ENCODE results near the gene OXNAD1. TPM values are rescaled to one million over a fixed set of nuclear protein-coding genes. Genes with fewer than 3 reads are reported as not detected.

Gene OXNAD1
- total and polyA plus RNA-seq, 2 of the 13 experiments (the other 11 are each of a cell fraction or from before 2014, with no cell fraction given): 9.9 to 18.8 TPM

DNA sequence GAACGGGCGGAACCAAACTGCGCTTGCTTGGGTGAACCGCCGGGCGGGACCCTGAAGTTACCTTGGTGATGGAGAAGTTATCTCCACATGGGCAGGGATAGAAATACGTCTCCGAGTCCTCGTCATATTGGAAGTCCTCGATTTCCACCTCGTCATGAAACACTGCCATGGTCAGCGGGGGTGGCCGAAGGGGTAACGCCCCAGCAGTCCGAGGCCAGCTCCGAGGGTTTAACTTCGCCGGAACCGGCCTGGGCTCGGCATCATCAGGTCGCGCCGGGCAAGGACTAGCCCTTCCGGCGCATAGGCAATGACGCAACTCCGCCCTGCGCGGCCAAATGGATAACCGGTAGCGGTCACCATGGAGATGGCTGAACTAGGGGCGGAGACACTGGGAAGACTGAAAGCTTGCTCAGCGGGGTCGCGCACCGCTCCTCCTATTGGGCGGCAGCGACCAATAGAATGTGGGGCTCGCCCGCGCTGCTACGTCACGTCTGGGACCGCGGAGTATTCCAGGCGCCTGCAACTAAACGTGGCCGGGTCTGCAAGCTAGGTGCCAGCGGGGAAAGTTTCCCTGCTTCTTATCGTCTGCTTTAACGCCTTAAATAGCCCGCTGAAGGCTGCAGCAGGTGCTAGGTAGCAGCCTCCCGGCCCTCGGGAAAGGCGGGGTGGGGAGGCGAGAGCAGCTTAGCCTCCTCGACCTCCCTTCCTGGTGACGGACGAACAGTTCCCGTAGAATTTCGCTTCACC is at the start of gene OXNAD1, which contains the start of gene DPH3 (continued):
- TF ChIP-seq, protein P1, sequence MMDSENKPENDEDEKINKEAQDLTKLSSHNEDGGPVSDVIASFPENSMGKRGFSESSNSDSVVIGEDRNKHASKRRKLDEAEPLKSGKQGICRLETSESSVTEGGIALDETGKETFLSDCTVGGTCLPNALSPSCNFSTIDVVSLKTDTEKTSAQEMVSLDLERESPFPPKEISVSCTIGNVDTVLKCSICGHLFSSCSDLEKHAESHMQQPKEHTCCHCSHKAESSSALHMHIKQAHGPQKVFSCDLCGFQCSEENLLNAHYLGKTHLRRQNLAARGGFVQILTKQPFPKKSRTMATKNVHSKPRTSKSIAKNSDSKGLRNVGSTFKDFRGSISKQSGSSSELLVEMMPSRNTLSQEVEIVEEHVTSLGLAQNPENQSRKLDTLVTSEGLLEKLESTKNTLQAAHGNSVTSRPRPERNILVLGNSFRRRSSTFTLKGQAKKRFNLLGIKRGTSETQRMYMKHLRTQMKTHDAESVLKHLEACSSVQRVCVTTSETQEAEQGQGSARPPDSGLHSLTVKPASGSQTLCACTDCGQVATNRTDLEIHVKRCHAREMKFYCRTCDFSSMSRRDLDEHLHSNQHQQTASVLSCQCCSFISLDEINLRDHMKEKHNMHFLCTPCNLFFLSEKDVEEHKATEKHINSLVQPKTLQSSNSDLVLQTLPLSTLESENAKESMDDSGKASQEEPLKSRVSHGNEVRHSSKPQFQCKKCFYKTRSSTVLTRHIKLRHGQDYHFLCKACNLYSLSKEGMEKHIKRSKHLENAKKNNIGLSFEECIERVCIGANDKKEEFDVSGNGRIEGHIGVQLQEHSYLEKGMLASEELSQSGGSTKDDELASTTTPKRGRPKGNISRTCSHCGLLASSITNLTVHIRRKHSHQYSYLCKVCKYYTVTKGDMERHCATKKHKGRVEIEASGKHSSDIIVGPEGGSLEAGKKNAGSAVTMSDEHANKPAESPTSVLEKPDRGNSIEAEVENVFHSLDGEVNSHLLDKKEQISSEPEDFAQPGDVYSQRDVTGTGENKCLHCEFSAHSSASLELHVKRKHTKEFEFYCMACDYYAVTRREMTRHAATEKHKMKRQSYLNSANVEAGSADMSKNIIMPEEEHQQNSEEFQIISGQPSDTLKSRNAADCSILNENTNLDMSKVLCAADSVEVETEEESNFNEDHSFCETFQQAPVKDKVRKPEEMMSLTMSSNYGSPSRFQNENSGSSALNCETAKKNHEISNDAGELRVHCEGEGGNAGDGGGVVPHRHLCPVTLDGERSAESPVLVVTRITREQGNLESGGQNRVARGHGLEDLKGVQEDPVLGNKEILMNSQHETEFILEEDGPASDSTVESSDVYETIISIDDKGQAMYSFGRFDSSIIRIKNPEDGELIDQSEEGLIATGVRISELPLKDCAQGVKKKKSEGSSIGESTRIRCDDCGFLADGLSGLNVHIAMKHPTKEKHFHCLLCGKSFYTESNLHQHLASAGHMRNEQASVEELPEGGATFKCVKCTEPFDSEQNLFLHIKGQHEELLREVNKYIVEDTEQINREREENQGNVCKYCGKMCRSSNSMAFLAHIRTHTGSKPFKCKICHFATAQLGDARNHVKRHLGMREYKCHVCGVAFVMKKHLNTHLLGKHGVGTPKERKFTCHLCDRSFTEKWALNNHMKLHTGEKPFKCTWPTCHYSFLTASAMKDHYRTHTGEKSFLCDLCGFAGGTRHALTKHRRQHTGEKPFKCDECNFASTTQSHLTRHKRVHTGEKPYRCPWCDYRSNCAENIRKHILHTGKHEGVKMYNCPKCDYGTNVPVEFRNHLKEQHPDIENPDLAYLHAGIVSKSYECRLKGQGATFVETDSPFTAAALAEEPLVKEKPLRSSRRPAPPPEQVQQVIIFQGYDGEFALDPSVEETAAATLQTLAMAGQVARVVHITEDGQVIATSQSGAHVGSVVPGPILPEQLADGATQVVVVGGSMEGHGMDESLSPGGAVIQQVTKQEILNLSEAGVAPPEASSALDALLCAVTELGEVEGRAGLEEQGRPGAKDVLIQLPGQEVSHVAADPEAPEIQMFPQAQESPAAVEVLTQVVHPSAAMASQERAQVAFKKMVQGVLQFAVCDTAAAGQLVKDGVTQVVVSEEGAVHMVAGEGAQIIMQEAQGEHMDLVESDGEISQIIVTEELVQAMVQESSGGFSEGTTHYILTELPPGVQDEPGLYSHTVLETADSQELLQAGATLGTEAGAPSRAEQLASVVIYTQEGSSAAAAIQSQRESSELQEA (CRISPR knock-in tag; IDR thresholded peaks at IDR 0.05; ENCODE audit: not compliant biosample characterization): no peak
- TF ChIP-seq, protein P2, sequence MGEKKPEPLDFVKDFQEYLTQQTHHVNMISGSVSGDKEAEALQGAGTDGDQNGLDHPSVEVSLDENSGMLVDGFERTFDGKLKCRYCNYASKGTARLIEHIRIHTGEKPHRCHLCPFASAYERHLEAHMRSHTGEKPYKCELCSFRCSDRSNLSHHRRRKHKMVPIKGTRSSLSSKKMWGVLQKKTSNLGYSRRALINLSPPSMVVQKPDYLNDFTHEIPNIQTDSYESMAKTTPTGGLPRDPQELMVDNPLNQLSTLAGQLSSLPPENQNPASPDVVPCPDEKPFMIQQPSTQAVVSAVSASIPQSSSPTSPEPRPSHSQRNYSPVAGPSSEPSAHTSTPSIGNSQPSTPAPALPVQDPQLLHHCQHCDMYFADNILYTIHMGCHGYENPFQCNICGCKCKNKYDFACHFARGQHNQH (CRISPR knock-in tag; IDR thresholded peaks at IDR 0.05): peak; percentile 87; the same call in 1 of the 2 replicates
- TF ChIP-seq SP2 (CRISPR knock-in tag; IDR thresholded peaks at IDR 0.05): peak; percentile 77
- TF ChIP-seq SNAI1 (CRISPR knock-in tag; IDR thresholded peaks at IDR 0.05; ENCODE audit: borderline replicate concordance): no peak
- TF ChIP-seq, protein P3, sequence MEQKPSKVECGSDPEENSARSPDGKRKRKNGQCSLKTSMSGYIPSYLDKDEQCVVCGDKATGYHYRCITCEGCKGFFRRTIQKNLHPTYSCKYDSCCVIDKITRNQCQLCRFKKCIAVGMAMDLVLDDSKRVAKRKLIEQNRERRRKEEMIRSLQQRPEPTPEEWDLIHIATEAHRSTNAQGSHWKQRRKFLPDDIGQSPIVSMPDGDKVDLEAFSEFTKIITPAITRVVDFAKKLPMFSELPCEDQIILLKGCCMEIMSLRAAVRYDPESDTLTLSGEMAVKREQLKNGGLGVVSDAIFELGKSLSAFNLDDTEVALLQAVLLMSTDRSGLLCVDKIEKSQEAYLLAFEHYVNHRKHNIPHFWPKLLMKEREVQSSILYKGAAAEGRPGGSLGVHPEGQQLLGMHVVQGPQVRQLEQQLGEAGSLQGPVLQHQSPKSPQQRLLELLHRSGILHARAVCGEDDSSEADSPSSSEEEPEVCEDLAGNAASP (CRISPR knock-in tag; IDR thresholded peaks at IDR 0.05; ENCODE audit: borderline replicate concordance): no peak; the same call in 1 of the 2 replicates
- TF ChIP-seq, protein P4, sequence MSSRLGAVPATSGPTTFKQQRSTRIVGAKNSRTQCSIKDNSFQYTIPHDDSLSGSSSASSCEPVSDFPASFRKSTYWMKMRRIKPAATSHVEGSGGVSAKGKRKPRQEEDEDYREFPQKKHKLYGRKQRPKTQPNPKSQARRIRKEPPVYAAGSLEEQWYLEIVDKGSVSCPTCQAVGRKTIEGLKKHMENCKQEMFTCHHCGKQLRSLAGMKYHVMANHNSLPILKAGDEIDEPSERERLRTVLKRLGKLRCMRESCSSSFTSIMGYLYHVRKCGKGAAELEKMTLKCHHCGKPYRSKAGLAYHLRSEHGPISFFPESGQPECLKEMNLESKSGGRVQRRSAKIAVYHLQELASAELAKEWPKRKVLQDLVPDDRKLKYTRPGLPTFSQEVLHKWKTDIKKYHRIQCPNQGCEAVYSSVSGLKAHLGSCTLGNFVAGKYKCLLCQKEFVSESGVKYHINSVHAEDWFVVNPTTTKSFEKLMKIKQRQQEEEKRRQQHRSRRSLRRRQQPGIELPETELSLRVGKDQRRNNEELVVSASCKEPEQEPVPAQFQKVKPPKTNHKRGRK (CRISPR knock-in tag; IDR thresholded peaks at IDR 0.05): peak; percentile 27; the same call in 1 of the 2 replicates
- TF ChIP-seq ZNF329 (CRISPR knock-in tag; IDR thresholded peaks at IDR 0.05; ENCODE audit: low read depth): 0 out of 2 replicates have a peak, but pooled peaks have one; percentile 52
- TF ChIP-seq SETDB1 (CRISPR knock-in tag; IDR thresholded peaks at IDR 0.05; ENCODE audit: borderline replicate concordance): no peak
- TF ChIP-seq HOXA3 (CRISPR knock-in tag; IDR thresholded peaks at IDR 0.05): peak; percentile 98
- no peak for TF ChIP-seq ZNF546 (CRISPR knock-in tag; conservative IDR thresholded peaks at IDR 0.05)
- TF ChIP-seq ELF4 (CRISPR knock-in tag; IDR thresholded peaks at IDR 0.05; ENCODE audit: borderline replicate concordance): no peak
- no peak for TF ChIP-seq SYNCRIP (IDR thresholded peaks at IDR 0.05; ENCODE audit: insufficient read depth, low read depth, low read length)

All from HepG2 (cell line).